Body of pancreas (tissue), 4 donors: ENCODE measurements around the gene ENO2. TPM values are rescaled to one million over a fixed set of nuclear protein-coding genes. Genes with fewer than 3 reads are reported as not detected.

Source experiments
- ATAC-seq: fragments of 150-250 bp; one replicate; pipeline ENCODE4 v1.9.1; 2016
- DNase-seq, 4 donors: peaks; one replicate each; pipeline ENCODE4 v3.0.0-alpha.2; 2019
- H3K27ac ChIP-seq, 4 donors: fragments of 200-600 bp; sonication (generic); 1 replicate in 3 of 4; 2 replicates in 1 of 4; pipeline versions ENCODE4 v1.5.1 to v1.6.1; 2016 to 2019; ENCODE audit warnings: mild to moderate bottlenecking in 1 of 4, mixed read lengths in 1 of 4, moderate library complexity in 1 of 4
- H3K27me3 ChIP-seq, 2 donors: fragments of 200-600 bp; sonication (generic); one replicate each; pipeline ENCODE4 v1.6.0; 2016; ENCODE audit warnings: mild to moderate bottlenecking in 1 of 2
- H3K36me3 ChIP-seq, 2 donors: fragments of 200-600 bp; sonication (generic); replicated peaks in 1 of 2; 2 replicates each; pipeline ENCODE4 v1.5.1; 2016; ENCODE audit warnings: low read depth in 2 of 2; ENCODE audit not compliant: insufficient read depth in 1 of 2
- H3K4me1 ChIP-seq: fragments of 200-600 bp; sonication (generic); one replicate; pipeline ENCODE4 v1.6.0; 2016
- H3K4me3 ChIP-seq, 2 donors: fragments of 200-600 bp; sonication (generic); 1 replicate in 1 of 2; 2 replicates in 1 of 2; pipeline ENCODE4 v1.5.1; 2016 to 2019
- H3K9me3 ChIP-seq, 3 donors: fragments of 200-600 bp; sonication (generic); 1 replicate in 2 of 3; 2 replicates in 1 of 3; pipeline ENCODE4 v1.5.1; 2016
- POLR2A ChIP-seq, 3 donors: fragments of 450-650 bp; IDR thresholded peaks; one replicate each; pipeline ENCODE4 v1.6.1; 2016; ENCODE audit warnings: antibody characterized with exemption in 3 of 3, mild to moderate bottlenecking in 2 of 3
- WGBS, 2 donors: methylation state at CpG; one replicate each; pipeline ENCODE4 v1.1.5; 2017; 5-methylcytosine and 5-hydroxymethylcytosine counted together
- intact Hi-C: fragments of 100-400 bp; cut with DNase I; formaldehyde crosslinking; loops from one replicate; pipeline ENCODE4 v1.15.1; 2023
- total RNA-seq, 2 donors: library from RNA; depleted of rRNA; stranded (reverse); fragments of >200 nt; gene quantifications; one replicate each; pipeline ENCODE4 v1.1.0, GENCODE V29; 2016
- TF ChIP-seq, protein P1 (sequence below), 7 experiments: fragments of 450-650 bp in 4 of 7; fragments of 200-600 bp in 3 of 7; sonication (generic) in 3 of 7; IDR thresholded peaks; one replicate each; pipeline ENCODE4 v1.5.1; 2016 to 2019; ENCODE audit warnings: antibody characterized with exemption in 7 of 7

The ENO2 gene
- total RNA-seq, 2 donors from 2014 or later: 4.4 to 11.9 TPM

DNA sequence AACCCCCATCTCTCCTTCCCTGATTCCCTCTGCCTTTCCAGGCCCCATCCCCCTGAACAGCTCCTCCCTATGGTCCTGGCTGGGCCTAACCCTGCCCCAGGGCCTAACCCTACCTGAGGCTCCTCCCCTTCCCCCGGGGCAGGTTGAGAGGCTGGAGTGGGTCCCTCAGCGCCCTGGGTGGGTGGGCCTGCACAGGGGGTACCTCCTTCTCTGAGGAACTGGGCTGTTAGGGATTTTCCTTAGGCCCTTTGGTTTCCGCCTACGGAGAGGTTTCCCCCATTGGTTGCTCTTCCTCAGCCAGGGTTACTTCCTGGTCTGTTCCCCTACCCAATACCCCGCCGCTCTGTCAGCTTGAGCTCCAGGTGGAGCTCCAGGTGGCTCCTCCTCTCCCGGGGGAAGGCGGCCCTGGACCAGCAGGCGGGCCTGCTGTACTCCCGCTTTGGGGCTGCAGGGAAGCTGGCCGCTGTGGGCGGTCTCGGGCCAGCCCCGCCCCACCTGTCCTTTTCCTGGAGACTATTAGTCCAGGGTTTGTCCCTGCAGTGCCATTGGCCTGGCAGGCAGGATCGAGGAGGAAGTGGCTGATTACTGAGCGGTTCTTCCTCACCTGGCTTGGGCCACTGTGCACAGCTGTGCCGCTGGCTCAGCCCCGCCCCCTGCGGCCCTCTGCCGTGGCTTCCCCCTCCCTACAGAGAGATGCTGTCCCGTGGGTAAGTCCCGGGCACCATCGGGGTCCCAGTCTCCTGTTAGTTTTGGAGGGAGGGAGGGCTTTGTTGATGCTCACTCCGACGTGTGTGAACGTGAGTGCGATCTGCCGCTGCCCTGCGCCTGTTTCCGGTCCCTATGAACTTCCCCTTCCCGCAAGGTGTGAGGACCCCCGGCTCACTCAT is 31.9 kb downstream of the ENO2 start:
- intact Hi-C loops: no loop called here
- H3K27ac ChIP-seq: peak overlapping the region; percentile 89 to 98 (median 93)
- WGBS, 2 donors: 2 to 5% methylated on average over 19 to 32 of the region's 32 CpGs

DNA sequence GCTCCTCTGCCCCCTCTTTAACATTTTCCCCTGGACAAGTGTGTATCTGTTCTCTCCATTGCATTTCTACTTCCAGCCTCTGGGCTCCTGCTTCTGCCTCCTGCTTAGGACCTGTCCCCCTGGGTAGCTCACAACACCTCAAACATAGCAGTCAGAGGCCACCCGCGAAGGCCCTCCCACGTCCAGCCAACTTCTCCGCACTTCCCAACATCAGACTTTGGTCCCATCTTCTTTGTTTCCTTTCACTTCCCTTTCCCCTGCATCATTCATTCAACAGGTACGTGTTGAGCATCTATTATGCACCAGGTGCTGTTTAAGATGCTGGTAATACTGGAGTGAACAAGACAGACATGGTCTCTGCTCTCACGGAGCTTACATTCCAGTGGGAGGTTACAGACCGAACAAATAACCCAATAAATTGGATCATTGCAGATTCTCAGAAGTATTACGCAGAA is 32.6 kb downstream of the ENO2 start:
- Histone ChIP-seq H3K4me3 (peak overlapping the region in 1 of 2 donors; percentile 3), H3K9me3 (no peaks in the 10 kb centered on the region), H3K36me3 (no peaks in the 10 kb centered on the region), H3K4me1 (peaks cover 40% of the 10 kb centered on the region), H3K27me3 (no peaks in the 10 kb centered on the region), H3K27ac (peak overlapping the region; percentile 69 to 98 (median 84))
- DNase-seq (no peak), ATAC-seq (no peak)
- WGBS, 2 donors: 37 to 40% methylated on average over 8 of the region's 8 CpGs
- intact Hi-C loops: no loop called here
- TF ChIP-seq, protein P1, sequence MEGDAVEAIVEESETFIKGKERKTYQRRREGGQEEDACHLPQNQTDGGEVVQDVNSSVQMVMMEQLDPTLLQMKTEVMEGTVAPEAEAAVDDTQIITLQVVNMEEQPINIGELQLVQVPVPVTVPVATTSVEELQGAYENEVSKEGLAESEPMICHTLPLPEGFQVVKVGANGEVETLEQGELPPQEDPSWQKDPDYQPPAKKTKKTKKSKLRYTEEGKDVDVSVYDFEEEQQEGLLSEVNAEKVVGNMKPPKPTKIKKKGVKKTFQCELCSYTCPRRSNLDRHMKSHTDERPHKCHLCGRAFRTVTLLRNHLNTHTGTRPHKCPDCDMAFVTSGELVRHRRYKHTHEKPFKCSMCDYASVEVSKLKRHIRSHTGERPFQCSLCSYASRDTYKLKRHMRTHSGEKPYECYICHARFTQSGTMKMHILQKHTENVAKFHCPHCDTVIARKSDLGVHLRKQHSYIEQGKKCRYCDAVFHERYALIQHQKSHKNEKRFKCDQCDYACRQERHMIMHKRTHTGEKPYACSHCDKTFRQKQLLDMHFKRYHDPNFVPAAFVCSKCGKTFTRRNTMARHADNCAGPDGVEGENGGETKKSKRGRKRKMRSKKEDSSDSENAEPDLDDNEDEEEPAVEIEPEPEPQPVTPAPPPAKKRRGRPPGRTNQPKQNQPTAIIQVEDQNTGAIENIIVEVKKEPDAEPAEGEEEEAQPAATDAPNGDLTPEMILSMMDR (IDR thresholded peaks at IDR 0.05): no peak
- no peak for TF ChIP-seq POLR2A (IDR thresholded peaks at IDR 0.05)

More for the DNA sequence above, 31.9 kb downstream of the ENO2 start:
- Histone ChIP-seq H3K27me3 (no peaks in the 10 kb centered on the region), H3K4me1 (peaks cover 40% of the 10 kb centered on the region), H3K36me3 (no peaks in the 10 kb centered on the region), H3K4me3 (peak overlapping the region in 1 of 2 donors; percentile 3), H3K9me3 (no peaks in the 10 kb centered on the region)
- DNase-seq (peak; percentile 98 to 99 (median 99)), ATAC-seq (peak; percentile 82)
- peak; percentile 78 to 94 (median 93) for TF ChIP-seq POLR2A (IDR thresholded peaks at IDR 0.05)
- TF ChIP-seq, protein P1 (IDR thresholded peaks at IDR 0.05): peak in 3 of 7 experiments; percentile 32 to 55 (median 47)

DNA sequence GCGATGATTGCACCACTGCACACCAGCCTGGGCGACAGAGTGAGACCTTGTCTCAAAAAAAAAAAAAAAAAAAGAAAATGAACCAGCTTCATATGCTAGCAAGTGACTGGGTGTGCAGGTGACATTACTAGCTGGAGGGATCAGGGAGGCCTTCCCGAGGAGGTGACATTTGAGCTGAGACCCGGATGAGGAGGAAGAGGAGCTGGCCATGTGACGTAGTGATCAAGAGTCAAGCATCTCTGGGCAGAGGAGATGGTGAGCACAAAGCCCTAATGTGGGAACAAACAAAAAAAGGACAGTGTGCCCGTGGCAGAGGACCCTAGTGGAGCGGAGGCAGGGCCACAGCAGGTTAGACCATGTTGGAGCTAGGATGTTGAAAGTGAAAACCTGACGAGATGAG is 33.2 kb downstream of the ENO2 start:
- Histone ChIP-seq H3K4me1 (peaks cover 36% of the 10 kb centered on the region), H3K4me3 (no peak overlapping the region), H3K27ac (no peak overlapping the region), H3K36me3 (no peaks in the 10 kb centered on the region), H3K27me3 (no peaks in the 10 kb centered on the region), H3K9me3 (no peaks in the 10 kb centered on the region)
- no peak for DNase-seq
- intact Hi-C loops: no loop called here
- ATAC-seq: no peak
- TF ChIP-seq, protein P1 (IDR thresholded peaks at IDR 0.05): no peak
- no peak for TF ChIP-seq POLR2A (IDR thresholded peaks at IDR 0.05)
- WGBS, 2 donors: 72 to 83% methylated on average over 8 of the region's 8 CpGs

DNA sequence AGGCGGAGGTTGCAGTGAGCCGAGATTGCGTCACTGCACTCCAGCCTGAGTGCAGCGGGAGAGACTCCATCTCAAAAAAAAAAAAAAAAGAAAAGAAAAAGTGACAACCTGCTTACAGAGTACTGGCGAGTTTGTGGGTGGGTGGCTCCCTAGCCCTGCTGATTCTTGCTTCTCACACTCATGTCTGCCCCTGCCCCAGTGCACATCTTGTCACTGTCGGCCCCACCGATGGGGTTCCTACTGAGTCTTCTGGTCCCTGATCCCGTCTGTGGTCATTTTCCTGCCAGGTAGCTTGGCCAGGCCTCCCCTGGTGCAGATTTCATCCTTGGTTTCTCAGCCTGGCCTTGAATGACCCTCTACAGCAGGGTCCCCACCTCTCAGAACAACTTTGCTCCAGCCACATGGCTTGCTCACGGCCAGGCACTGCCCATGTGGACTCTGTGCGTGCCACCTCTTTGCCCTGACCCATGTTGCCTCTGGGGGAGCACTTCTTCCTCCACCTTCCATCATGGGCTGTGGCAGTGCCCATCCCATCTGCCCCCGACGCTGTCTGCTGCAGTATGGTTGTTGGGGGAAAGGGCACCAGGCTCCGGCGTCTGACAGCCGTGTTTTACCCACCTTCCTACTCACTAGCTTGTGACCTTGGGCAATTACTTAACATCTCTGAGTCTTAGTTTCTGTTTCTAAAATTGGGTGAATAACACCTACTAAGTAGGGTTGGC is 34.7 kb downstream of the ENO2 start:
- 71 to 81% methylated on average over 15 of the region's 15 CpGs for WGBS, 2 donors
- ATAC-seq (no peak), DNase-seq (no peak)
- intact Hi-C loops: no loop called here
- Histone ChIP-seq H3K4me3 (no peak overlapping the region), H3K36me3 (no peaks in the 10 kb centered on the region), H3K4me1 (peaks cover 28% of the 10 kb centered on the region), H3K27ac (peak overlapping the region in 2 of 4 donors; percentile 8 to 40), H3K27me3 (no peaks in the 10 kb centered on the region), H3K9me3 (no peaks in the 10 kb centered on the region)
- TF ChIP-seq, protein P1 (IDR thresholded peaks at IDR 0.05): peak in 1 of 7 experiments; percentile 18
- TF ChIP-seq POLR2A (IDR thresholded peaks at IDR 0.05): no peak
